ENCODE results near the gene TMIE. TPM values are rescaled to one million over a fixed set of nuclear protein-coding genes. Genes with fewer than 3 reads are reported as not detected.

TMIE gene
- total and polyA plus RNA-seq, 2 of the 13 experiments (the other 11 are each of a cell fraction or from before 2014, with no cell fraction given), result not detected

DNA sequence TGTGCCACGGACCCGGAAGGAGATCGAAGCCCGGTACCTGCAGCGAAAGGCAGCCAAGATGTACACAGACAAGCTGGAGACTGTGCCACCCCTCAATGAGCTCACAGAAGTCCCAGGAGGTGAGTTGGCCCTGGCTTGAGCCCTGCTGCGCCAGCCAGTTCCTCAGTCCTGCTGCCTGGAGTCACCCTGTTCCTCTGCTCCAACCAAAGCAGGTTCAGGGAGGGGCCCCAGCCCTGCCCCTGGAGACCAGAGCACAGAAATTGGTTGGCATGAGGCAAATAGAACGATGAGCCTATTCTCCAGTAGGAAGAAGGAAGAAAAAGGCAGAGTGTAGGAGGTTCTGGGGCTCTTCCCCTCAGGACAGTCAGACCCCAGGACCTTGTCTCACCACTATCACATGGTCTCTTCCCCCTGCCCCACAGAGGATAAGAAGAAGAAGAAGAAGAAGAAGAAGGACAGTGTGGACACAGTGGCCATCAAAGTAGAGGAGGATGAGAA lies 8.0 kb downstream of the TMIE start (continued):
- TF ChIP-seq, protein P1, sequence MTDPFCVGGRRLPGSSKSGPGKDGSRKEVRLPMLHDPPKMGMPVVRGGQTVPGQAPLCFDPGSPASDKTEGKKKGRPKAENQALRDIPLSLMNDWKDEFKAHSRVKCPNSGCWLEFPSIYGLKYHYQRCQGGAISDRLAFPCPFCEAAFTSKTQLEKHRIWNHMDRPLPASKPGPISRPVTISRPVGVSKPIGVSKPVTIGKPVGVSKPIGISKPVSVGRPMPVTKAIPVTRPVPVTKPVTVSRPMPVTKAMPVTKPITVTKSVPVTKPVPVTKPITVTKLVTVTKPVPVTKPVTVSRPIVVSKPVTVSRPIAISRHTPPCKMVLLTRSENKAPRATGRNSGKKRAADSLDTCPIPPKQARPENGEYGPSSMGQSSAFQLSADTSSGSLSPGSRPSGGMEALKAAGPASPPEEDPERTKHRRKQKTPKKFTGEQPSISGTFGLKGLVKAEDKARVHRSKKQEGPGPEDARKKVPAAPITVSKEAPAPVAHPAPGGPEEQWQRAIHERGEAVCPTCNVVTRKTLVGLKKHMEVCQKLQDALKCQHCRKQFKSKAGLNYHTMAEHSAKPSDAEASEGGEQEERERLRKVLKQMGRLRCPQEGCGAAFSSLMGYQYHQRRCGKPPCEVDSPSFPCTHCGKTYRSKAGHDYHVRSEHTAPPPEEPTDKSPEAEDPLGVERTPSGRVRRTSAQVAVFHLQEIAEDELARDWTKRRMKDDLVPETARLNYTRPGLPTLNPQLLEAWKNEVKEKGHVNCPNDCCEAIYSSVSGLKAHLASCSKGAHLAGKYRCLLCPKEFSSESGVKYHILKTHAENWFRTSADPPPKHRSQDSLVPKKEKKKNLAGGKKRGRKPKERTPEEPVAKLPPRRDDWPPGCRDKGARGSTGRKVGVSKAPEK (CRISPR knock-in tag; IDR thresholded peaks at IDR 0.05; ENCODE audit: borderline replicate concordance), result no peak
- TF ChIP-seq AKAP8 (CRISPR knock-in tag; IDR thresholded peaks at IDR 0.05) (no peak), RBM22 (optimal IDR thresholded peaks at IDR 0.05; ENCODE audit: low read length) (no peak), ZNF121 (CRISPR knock-in tag; IDR thresholded peaks at IDR 0.05) (no peak), ZNF556 (CRISPR knock-in tag; IDR thresholded peaks at IDR 0.05; ENCODE audit: borderline replicate concordance) (no peak), MEF2D (CRISPR knock-in tag; IDR thresholded peaks at IDR 0.05) (no peak)
- TF ChIP-seq, protein P2, sequence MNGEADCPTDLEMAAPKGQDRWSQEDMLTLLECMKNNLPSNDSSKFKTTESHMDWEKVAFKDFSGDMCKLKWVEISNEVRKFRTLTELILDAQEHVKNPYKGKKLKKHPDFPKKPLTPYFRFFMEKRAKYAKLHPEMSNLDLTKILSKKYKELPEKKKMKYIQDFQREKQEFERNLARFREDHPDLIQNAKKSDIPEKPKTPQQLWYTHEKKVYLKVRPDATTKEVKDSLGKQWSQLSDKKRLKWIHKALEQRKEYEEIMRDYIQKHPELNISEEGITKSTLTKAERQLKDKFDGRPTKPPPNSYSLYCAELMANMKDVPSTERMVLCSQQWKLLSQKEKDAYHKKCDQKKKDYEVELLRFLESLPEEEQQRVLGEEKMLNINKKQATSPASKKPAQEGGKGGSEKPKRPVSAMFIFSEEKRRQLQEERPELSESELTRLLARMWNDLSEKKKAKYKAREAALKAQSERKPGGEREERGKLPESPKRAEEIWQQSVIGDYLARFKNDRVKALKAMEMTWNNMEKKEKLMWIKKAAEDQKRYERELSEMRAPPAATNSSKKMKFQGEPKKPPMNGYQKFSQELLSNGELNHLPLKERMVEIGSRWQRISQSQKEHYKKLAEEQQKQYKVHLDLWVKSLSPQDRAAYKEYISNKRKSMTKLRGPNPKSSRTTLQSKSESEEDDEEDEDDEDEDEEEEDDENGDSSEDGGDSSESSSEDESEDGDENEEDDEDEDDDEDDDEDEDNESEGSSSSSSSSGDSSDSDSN (CRISPR knock-in tag; IDR thresholded peaks at IDR 0.05), result no peak
- TF ChIP-seq, protein P3, sequence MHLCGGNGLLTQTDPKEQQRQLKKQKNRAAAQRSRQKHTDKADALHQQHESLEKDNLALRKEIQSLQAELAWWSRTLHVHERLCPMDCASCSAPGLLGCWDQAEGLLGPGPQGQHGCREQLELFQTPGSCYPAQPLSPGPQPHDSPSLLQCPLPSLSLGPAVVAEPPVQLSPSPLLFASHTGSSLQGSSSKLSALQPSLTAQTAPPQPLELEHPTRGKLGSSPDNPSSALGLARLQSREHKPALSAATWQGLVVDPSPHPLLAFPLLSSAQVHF (CRISPR knock-in tag; IDR thresholded peaks at IDR 0.05), result no peak
